Subcutaneous adipose tissue (tissue), 4 donors: Measurements from ENCODE around the gene MAFG. TPM values are rescaled to one million over a fixed set of nuclear protein-coding genes. Genes with fewer than 3 reads are reported as not detected.

Experiments
- CTCF ChIP-seq: fragments of 450-650 bp; IDR thresholded peaks from one replicate; pipeline ENCODE4 v1.5.1; 2016; ENCODE audit warnings: low read depth, mild to moderate bottlenecking, control low read depth, antibody characterized with exemption, moderate library complexity
- total RNA-seq, 4 donors: library from RNA; depleted of rRNA; stranded (reverse); fragments of >200 nt; gene quantifications; one replicate each; pipeline ENCODE4 v1.1.0, GENCODE V29; 2016

MAFG gene
- total RNA-seq, 4 donors from 2014 or later: 9.8 to 20.0 (median 15.0) TPM

- TF ChIP-seq CTCF: no peak
These were observed 32.8 kb upstream of the MAFG start for GRCh38 chr17:81960130-81960958.

GRCh38 chr17:81959362-81960129 lies 32.0 kb upstream of the MAFG start:
- no peak for TF ChIP-seq CTCF

- no peak for TF ChIP-seq CTCF
These were observed 31.3 kb upstream of the MAFG start for GRCh38 chr17:81958633-81959342.

GRCh38 chr17:81957691-81958432 lies 30.3 kb upstream of the MAFG start:
- no peak for TF ChIP-seq CTCF

GRCh38 chr17:81956607-81957589 lies 29.4 kb upstream of the MAFG start:
- no peak for TF ChIP-seq CTCF
